BE2C (cell line): ENCODE results near the gene STK17B.
"Not testable (repeated sequence)": the region's sequence is repeated elsewhere in the genome, so short reads cannot be mapped to it uniquely, and the experiment has no call there.

Experiments
- DNase-seq: peaks from one replicate; pipeline ENCODE4 v3.0.0-alpha.2; 2020
- H3K27me3 ChIP-seq: fragments of 250-450 bp; sonication (Bioruptor Pico); 2 replicates; pipeline ENCODE4 v1.5.1; 2020; ENCODE audit warnings: mild to moderate bottlenecking
- H3K36me3 ChIP-seq: fragments of 250-450 bp; sonication (Bioruptor Pico); 2 replicates; pipeline ENCODE4 v1.5.1; 2020; ENCODE audit warnings: mild to moderate bottlenecking
- H3K4me1 ChIP-seq: fragments of 250-450 bp; sonication (Bioruptor Pico); 2 replicates; pipeline ENCODE4 v1.5.1; 2020
- H3K4me3 ChIP-seq: 2 replicates; pipeline ENCODE4 v1.5.1; 2011; ENCODE audit warnings: low read depth, low read length
- H3K9me3 ChIP-seq: fragments of 250-450 bp; sonication (Bioruptor Pico); 2 replicates; pipeline ENCODE4 v1.5.1; 2020
- TF ChIP-seq, protein P1 (sequence below): IDR thresholded peaks from 2 replicates; pipeline ENCODE4 v1.5.1; 2012; ENCODE audit warnings: mild to moderate bottlenecking, low read depth, low read length

The STK17B gene

DNA sequence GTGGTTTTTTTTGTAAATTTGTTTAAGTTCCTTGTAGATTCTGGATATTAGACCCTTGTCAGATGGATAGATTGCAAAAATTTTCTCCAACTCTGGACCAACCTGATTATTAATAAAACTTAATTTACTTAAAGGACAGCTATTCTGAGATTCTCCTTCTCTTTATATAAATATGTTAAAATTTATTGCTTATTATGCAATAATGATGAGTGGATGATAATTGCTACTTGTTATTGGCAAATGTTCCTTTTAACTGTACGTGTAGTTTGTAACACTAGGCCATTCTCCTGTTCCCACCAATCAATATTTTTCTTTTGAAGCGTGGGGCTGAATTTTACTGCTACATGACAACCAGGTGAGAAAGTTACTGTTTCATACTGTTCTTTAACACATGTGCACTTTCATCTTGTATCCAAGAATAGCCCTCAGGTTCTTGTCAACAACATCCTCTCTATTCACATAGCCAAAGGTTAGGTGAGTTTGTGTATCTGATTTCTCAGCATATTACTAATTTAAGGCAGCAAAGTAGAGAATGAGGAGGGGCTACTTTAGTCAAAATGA is 16.6 kb upstream of the STK17B start:
- DNase-seq = no peak

DNA sequence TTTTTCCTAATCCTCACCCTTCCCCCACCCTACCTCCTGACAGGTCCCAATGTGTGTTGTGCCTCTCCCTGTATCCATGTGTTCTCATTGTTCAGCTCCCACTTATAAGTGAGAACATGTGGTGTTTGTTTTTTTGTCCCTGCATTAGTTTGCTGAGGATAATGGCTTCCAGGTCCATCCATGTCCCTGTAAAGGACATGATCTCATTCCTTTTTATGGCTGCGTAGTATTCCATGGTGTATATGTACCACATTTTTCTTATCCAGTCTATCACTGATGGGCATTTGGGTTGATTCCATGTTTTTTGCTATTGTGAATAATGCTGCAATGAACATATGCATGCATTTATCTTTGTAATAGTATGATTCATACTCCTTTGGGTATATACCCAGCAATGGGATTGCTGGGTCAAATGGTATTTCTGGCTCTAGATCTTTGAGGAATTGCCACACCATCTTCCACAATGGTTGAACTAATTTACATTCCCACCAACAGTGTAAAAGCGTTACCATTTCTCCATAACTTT is 15.9 kb upstream of the STK17B start:
- H3K4me3 ChIP-seq, H3K4me1 ChIP-seq, H3K36me3 ChIP-seq, DNase-seq, H3K27me3 ChIP-seq, H3K9me3 ChIP-seq: not testable (repeated sequence)

More for the DNA sequence above, 16.6 kb upstream of the STK17B start:
- Histone ChIP-seq H3K4me3 (no peak overlapping the region), H3K27me3 (no peaks in the 10 kb centered on the region), H3K36me3 (no peaks in the 10 kb centered on the region), H3K9me3 (no peaks in the 10 kb centered on the region; the same call in 1 of the 2 replicates), H3K4me1 (no peaks in the 10 kb centered on the region)
- TF ChIP-seq, protein P1, sequence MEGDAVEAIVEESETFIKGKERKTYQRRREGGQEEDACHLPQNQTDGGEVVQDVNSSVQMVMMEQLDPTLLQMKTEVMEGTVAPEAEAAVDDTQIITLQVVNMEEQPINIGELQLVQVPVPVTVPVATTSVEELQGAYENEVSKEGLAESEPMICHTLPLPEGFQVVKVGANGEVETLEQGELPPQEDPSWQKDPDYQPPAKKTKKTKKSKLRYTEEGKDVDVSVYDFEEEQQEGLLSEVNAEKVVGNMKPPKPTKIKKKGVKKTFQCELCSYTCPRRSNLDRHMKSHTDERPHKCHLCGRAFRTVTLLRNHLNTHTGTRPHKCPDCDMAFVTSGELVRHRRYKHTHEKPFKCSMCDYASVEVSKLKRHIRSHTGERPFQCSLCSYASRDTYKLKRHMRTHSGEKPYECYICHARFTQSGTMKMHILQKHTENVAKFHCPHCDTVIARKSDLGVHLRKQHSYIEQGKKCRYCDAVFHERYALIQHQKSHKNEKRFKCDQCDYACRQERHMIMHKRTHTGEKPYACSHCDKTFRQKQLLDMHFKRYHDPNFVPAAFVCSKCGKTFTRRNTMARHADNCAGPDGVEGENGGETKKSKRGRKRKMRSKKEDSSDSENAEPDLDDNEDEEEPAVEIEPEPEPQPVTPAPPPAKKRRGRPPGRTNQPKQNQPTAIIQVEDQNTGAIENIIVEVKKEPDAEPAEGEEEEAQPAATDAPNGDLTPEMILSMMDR = no peak

DNA sequence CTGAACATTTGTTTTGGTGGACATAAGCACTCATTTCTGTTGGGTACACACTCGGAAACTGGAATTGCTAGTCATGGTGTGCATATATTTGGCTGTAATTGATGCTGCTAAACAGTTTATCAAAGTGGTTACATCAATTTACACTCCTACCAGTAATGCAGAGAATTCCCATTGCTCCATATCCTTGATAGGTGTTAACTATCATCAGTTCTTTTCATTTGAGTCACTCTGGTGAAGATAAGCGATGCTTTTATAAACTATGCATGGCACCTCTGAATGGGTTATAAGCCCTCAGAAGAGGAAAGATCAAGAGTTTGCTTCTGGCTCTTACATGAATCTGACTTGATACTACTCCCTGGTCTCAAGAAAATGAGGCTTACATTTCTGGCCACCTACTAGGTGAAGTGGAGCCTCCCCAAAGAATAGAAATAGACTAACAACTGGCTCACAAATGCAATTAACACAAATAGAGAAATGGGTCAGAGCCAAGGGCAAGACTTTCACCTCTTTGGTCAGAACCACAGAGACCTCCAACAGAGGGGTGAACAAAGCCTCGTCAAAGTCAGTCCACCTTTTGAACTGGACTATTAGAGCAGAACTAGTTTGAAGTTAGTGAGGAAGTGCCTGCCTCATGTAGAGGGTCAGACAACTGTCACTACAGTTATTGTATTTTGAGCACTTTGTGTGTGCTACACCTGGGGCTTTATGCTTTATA is 15.0 kb upstream of the STK17B start:
- no peaks in the 10 kb centered on the region for H3K36me3 ChIP-seq
- no peaks in the 10 kb centered on the region; the same call in 1 of the 2 replicates for H3K9me3 ChIP-seq
- no peak overlapping the region for H3K4me3 ChIP-seq
- TF ChIP-seq, protein P1 = no peak
- H3K27me3 ChIP-seq = no peaks in the 10 kb centered on the region
- H3K4me1 ChIP-seq = no peaks in the 10 kb centered on the region
- no peak for DNase-seq

DNA sequence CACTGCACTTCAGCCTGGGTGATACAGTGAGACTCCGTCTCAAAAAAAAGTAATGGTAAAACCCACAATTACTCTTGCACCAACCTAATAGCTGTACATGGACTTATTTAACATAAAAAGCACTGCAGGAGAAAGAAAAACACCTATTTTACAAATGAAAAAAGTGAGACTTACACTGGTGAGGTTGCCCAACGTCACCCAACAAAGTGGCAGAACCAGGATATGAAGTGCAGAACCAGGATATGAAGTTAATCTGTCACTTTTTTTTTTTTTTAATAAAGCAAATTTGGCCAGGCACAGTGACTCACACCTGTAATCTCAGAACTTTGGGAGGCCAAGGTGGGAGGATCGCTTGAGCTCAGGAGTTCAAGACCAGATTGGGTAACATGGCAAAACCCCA is 13.5 kb upstream of the STK17B start:
- TF ChIP-seq, protein P1 = no peak
- Histone ChIP-seq H3K4me1 (no peaks in the 10 kb centered on the region), H3K36me3 (no peaks in the 10 kb centered on the region), H3K9me3 (no peaks in the 10 kb centered on the region; the same call in 1 of the 2 replicates), H3K4me3 (no peak overlapping the region), H3K27me3 (no peaks in the 10 kb centered on the region)
- no peak for DNase-seq

DNA sequence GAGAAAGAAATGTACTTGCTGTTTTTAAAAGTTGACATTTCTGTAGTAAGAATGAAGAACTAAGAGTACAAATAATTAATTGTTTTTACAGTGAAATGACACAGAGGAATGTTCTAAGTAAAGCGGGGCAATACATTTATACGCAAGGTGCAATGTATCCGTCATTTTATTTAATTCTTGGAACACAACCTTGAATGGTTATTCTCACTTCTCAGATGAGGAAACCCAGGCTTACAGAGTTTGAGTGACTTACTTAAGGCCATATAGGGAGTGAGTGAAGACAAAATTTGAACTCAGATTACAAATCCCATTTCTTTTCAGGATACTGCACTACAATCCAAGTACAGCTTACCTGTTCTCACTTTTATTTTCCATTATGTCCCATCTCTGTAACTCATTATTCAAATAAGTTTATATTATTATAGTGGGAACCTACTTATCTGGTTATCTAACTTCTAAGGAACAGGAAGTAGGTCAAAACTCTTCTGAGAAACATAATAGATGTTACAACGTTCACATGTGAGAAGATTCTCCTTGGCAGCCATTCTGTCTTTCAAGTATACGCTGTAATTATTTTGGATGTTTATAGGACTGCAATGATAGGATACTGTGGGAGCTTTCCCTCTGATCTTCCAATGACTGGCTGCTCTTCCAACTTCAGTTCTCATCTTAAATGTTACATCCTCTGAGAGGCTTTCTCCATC is 12.3 kb upstream of the STK17B start:
- Histone ChIP-seq H3K4me1 (no peaks in the 10 kb centered on the region), H3K9me3 (no peaks in the 10 kb centered on the region; the same call in 1 of the 2 replicates), H3K36me3 (no peaks in the 10 kb centered on the region), H3K27me3 (no peaks in the 10 kb centered on the region), H3K4me3 (no peak overlapping the region)
- no peak for DNase-seq
- TF ChIP-seq, protein P1 = no peak

DNA sequence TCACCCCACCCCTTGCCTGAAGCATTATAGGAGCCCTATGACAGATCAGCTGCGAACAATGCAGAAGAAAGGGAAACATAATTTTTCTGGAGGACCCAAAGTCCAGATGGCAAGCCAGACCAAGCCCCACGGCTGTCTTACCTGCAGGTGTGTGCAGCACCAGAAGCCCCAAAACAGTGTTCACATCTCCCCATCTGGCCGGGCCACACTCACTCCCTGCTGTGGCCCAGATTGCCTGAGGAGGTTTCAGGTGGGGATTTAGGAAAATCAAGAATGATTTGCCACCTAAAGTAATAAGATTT is 11.7 kb upstream of the STK17B start:
- no peaks in the 10 kb centered on the region for H3K4me1 ChIP-seq
- TF ChIP-seq, protein P1 = no peak
- DNase-seq = no peak
- H3K9me3 ChIP-seq = no peaks in the 10 kb centered on the region; the same call in 1 of the 2 replicates
- H3K27me3 ChIP-seq = no peaks in the 10 kb centered on the region
- H3K36me3 ChIP-seq = no peaks in the 10 kb centered on the region
- H3K4me3 ChIP-seq = no peak overlapping the region
